HG03469 (cell line): Measurements from ENCODE around the gene IGF1.
"Not testable (repeated sequence)": the region's sequence is repeated elsewhere in the genome, so short reads cannot be mapped to it uniquely, and the experiment has no call there.

Source experiments
- ATAC-seq: cut with Tn5 transposase; IDR thresholded peaks from one replicate; pipeline ENCODE4 v1.9.1; 2021; ENCODE audit warnings: mild to moderate bottlenecking, moderate library complexity, moderate number of reproducible peaks; ENCODE audit not compliant: unreplicated experiment

Gene IGF1

DNA sequence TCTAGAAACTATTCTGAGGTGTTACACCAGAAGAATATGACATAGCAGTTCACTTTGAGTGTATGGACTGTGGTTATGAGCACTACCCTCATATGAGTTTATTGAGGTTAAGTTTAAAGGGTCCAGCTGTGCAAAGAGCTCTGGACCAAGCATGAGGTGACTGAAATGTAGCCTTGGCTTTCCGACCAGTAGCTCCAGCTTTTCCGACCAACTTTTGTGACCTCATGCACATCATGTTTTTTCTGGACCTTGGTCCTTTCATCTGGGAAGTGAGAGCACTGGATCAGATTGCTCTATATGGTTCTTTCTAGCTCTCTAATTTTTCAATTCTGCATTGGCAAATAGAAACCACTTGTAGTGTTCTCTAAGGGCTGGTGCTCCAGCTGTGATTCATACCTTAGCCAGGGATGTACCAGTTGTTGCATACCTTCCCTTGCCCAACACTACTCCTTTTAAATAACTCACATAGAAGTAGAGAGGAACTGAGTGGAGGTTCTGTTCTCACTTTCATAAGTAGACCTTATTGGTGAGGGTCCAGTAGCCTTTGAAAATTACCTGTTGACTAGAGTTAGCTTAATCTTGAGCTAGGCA lies 16.6 kb downstream of the IGF1 start:
- ATAC-seq, result no peak

DNA sequence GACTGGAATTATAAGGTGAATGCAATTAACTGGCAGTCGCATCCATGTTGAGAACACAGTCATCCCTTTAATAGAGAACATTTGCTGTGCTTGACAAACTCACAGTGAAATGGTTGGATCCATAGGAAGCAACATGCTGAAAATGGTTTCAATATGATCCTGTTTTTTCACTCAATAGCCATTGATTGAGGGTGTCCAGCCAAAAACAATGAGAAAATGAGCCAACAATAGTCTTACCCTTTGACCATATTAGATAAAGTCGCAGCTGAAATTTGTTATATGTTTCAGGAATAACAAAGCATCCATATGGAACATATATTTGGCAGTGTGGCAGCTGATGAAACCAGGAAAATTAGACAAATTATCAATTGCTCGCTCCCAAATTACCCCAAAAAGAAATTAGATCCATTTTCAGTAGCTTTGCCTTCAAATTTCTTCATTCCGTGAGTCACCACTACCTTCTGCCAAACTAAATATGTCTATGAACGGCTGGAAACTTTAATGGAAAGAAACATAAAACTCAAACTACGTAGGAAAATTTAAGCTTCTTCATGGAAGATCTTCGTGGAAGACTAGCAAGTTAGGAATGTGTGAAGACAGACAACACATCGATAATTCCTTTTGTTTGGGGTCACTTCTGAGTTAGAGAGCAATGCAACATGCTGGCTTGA lies 17.4 kb downstream of the IGF1 start:
- no peak for ATAC-seq

DNA sequence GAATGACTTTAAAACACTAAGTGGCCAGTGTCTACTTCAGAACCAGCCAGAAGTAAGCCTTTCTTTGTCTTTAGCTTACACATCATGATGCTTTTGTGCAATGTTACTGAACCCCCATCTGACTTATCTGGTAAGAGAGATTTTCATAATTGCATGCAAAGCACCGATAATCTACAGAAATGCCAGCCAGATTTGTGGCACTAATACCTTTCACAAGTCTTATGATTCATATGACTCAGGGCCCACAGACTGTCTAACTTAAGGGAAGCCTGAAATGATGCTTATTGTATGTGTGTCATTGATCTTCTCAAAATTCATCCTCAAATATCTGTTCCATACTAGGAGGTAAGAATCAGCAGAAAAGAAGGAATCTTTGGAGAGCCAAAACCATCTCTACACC lies 18.0 kb downstream of the IGF1 start:
- ATAC-seq, result no peak

- no peak for ATAC-seq
Measured at GRCh38 chr12:102461501-102461900, 18.9 kb downstream of the IGF1 start.

- no peak for ATAC-seq
Measured at GRCh38 chr12:102459314-102459713, 21.0 kb downstream of the IGF1 start.

DNA sequence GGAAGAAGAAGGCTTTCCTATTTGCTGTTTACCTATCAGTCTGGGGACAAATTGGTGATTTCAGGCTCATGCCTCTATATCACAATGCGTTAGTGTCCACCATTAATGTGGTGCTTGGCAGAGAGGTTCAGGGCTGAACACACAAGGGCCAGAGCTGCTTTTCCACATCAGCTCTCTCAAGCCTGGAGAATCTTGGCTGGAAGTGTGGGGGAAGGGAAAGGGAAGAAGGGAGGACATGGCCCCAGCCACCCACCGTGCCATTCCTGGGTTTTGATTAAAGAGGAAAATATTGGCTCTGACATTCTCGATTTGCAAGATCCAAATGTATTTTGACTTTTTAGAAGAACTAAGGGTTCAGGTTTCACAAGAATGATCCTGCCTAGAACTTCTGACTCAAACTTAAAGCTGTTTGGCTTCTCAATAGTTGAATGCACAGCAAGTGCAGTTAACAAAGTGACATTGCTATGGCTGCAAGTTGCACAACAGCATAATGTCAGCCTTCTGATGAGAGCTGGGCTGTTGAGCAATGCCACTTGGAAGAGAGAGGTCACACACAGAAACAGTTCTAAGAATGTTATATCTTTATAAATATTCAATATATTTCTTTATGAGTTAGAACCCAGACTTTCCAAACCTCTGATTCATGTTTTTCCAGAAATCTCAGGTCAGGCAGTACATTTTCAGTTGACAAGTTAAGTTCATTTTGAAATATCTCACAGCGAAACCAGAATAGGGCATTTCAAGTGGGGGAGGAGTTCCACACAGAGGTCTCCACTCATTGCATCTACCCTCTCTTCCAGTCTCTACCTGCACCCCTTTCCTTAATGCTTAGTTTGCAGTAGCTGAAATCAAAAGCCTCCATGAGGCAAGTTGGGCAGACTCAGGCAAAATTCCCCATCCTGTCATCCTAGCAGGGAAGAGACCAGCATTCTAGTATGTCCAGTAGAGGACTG lies 25.3 kb downstream of the IGF1 start:
- ATAC-seq, result no peak

DNA sequence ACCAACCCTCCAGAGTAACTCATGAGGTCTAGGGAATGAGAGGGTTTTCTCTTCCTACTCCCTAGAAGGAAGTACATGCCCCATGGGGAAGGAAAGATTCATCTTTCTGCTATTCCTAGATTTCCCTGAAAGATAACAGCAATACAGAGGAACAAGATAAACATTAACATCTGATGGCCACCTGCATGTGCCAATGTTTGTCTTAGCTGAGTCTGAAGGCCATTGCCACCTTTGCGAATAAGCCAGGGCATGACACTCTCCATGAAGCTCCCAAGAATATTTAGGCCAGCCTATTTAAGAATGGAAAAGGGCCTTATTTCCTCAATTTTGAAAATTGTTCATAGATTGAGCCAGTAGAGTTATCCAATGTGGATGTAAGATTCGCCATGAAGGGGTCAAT lies 26.0 kb downstream of the IGF1 start:
- no peak for ATAC-seq

DNA sequence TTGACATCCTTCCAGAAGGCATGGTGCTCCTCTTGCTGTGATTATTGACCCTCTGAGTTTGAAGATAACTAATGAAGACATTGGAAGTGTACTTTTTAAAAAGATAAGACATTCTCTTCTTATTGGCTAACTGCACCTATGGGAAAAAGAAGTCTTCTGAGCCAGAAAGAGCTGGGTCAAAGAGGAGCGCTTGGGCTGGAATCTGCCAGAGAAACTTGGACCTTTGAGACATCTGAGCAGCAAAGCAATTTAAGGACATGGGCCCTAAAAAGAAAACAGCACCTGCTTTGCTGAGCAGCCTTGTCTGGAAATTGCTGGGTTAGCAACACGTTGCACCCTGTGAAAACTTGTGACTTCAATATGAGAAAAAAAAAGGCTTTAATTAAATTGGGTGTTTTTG lies 27.8 kb downstream of the IGF1 start:
- ATAC-seq, result no peak

- ATAC-seq, result not testable (repeated sequence)
Measured at GRCh38 chr12:102449018-102449417, 31.3 kb downstream of the IGF1 start.

DNA sequence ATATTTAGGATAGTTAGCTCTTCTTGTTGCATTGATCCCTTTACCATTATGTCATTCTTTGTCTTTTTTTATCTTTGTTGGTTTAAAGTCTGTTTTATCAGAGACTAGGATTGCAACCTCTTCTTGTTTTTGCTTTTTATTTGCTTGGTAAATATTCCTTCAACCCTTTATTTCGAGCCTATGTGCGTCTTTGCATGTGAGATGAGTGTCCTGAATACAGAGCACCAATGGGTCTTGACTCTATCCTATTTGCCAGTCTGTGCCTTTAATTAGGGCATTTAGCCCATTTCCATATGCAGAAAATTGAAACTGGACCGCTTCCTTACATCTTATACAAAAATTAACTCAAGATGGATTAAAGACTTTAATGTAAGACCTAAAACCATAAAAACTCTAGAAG lies 32.9 kb downstream of the IGF1 start:
- not testable (repeated sequence) for ATAC-seq

GRCh38 chr12:102444707-102445106 lies 35.7 kb downstream of the IGF1 start:
- ATAC-seq, result no peak

- ATAC-seq, result no peak
Measured at GRCh38 chr12:102444093-102444492, 36.3 kb downstream of the IGF1 start.

DNA sequence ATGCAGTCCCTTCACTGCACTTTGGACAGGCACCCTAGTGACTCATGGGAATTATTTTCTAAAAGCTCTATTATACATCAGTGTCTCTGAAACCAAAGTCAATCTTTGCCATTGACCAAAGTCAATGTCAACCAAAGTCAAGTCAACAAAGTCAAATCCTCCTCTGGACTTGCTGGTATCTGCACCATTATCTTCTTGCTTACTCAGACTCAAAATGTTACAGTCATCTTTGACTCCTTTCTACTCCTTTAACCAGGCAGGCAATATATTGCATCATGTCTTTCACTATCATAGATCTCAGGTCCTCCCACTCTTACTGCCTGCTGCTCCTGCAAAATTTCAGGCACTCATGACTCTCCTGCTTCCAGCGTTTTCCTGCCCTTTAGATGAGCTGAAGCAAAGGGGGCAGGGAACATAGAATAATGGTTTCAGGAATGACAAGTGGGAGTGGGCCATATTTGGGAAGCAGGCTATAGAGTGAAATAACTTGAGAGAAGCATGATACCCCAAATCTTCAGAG lies 39.2 kb downstream of the IGF1 start:
- ATAC-seq, result no peak

GRCh38 chr12:102439426-102440405 lies 40.6 kb downstream of the IGF1 start:
- ATAC-seq, result no peak

DNA sequence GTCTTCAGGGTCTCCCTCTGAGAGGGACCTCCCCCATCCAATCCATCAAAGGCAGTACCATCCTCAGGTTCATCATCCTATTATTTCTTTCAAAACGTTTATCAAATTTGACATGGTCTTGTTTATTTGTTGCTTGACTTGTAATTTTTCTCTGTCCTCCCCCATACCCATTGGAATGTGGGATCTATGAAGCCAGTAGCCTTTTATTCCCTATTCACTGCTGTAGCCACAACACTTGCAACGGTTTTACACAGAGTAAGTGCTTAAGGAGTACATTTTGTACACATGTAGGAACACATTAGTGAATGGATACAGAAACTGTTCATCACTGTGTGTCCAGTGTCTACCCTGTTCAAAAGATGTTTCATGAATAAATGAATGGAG lies 41.5 kb downstream of the IGF1 start:
- no peak for ATAC-seq

- ATAC-seq, result no peak
Measured at GRCh38 chr12:102438047-102438826, 42.1 kb downstream of the IGF1 start.

GRCh38 chr12:102437511-102437910 lies 42.9 kb downstream of the IGF1 start:
- no peak for ATAC-seq

- no peak for ATAC-seq
Measured at GRCh38 chr12:102436867-102437266, 43.5 kb downstream of the IGF1 start.

GRCh38 chr12:102435827-102436436 lies 44.4 kb downstream of the IGF1 start:
- ATAC-seq, result no peak
